SU-DHL-6 (cell line): ENCODE measurements around the gene IL24.

Experiments used
- H2AFZ ChIP-seq: fragments of 200-600 bp; sonication (generic); 2 replicates; pipeline ENCODE4 v1.6.1; 2014; ENCODE audit warnings: low read depth, mild to moderate bottlenecking, moderate library complexity, mixed read lengths, antibody characterized with exemption, low read length; ENCODE audit not compliant: severe bottlenecking
- H3F3A ChIP-seq: fragments of 200-600 bp; shearing (Covaris generic); 2 replicates; pipeline ENCODE4 v1.6.0; 2016; ENCODE audit warnings: antibody characterized with exemption, mild to moderate bottlenecking; ENCODE audit not compliant: insufficient read depth
- H3K27ac ChIP-seq: fragments of 200-600 bp; sonication (generic); 2 replicates; pipeline ENCODE4 v1.5.1; 2016; ENCODE audit warnings: low read depth, mild to moderate bottlenecking, low read length, moderate library complexity, mixed read lengths
- H3K27me3 ChIP-seq: fragments of 200-600 bp; sonication (generic), shearing (Covaris generic); 2 replicates; pipeline ENCODE4 v1.6.0; 2014; ENCODE audit warnings: mild to moderate bottlenecking, low read length
- H3K36me3 ChIP-seq: fragments of 200-600 bp; sonication (generic); 2 replicates; pipeline ENCODE4 v1.6.1; 2014; ENCODE audit warnings: mild to moderate bottlenecking, low read length, mixed read lengths
- H3K4me2 ChIP-seq: fragments of 300-600, 200-600 bp; shearing (Covaris generic), sonication (generic); 2 replicates; pipeline ENCODE4 v1.6.0; 2014; ENCODE audit warnings: low read length, low read depth, mild to moderate bottlenecking; ENCODE audit not compliant: poor library complexity, severe bottlenecking
- H3K4me3 ChIP-seq: fragments of 200-600 bp; sonication (generic); 2 replicates; pipeline ENCODE4 v1.5.1; 2014; ENCODE audit warnings: antibody characterized with exemption, low read length, mild to moderate bottlenecking, mixed read lengths; ENCODE audit not compliant: insufficient read depth, poor library complexity, severe bottlenecking
- H3K79me2 ChIP-seq: fragments of 200-600 bp; sonication (generic); 2 replicates; pipeline ENCODE4 v1.6.1; 2014; ENCODE audit warnings: mild to moderate bottlenecking, low read length, moderate library complexity; ENCODE audit not compliant: insufficient read depth
- H3K9ac ChIP-seq: fragments of 200-600 bp; sonication (generic); 2 replicates; pipeline ENCODE4 v1.7.0; 2014; ENCODE audit warnings: mild to moderate bottlenecking, low read length
- H3K9me2 ChIP-seq: fragments of 200-600 bp; sonication (generic); replicated peaks from 2 replicates; pipeline ENCODE4 v1.6.1; 2014; ENCODE audit warnings: low read length; ENCODE audit not compliant: insufficient read depth
- H3K9me3 ChIP-seq: fragments of 200-600 bp; sonication (generic); 2 replicates; pipeline ENCODE4 v1.6.1; 2014; ENCODE audit warnings: low read length, mixed read lengths; ENCODE audit not compliant: insufficient read depth
- H4K20me1 ChIP-seq: fragments of 200-600 bp; sonication (generic); 2 replicates; pipeline ENCODE4 v1.6.1; 2014; ENCODE audit warnings: low read depth, mild to moderate bottlenecking, antibody characterized with exemption, low read length, moderate library complexity, mixed read lengths
- EZH2phosphoT487 ChIP-seq: fragments of 200-600 bp; sonication (generic), shearing (Covaris generic); conservative IDR thresholded peaks from 2 replicates; pipeline ENCODE4 v1.6.1; 2018; ENCODE audit warnings: mild to moderate bottlenecking, antibody characterized with exemption, low read length, moderate library complexity, mixed read lengths
- TF ChIP-seq, protein P1 (sequence below): fragments of 200-600 bp; sonication (generic); IDR thresholded peaks from one replicate; pipeline ENCODE4 v1.5.1; 2017; ENCODE audit warnings: antibody characterized with exemption, mild to moderate bottlenecking, low read length, moderate library complexity; ENCODE audit not compliant: insufficient read depth, poor library complexity, severe bottlenecking

IL24 gene

DNA sequence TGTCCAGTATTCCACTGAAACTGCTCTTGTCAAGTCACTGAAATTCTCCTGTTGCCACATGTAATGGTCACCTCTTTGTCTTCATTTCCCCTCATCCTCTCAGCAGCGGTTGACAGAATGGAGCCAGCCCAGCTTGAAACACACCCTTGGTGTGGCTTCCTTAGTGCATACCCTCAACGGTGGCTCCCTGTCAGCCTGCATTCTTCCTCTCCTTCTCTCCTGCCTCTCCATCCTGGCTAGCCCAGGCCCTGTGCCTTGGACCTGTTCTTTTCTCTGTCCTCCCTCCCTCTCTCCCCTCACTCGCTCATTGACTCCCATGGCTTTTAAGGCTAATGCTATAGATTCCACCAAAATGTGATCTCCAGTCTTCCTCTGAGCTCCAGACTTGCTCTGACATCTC lies 20.8 kb downstream of the IL24 start:
- H2AFZ ChIP-seq = no peak overlapping the region
- no peaks in the 10 kb centered on the region for H4K20me1 ChIP-seq
- H3K9me2 ChIP-seq = no peaks in the 10 kb centered on the region
- no peaks in the 10 kb centered on the region for H3F3A ChIP-seq
- no peak for TF ChIP-seq EZH2phosphoT487
- no peak overlapping the region for H3K4me3 ChIP-seq
- no peaks in the 10 kb centered on the region for H3K9me3 ChIP-seq
- H3K27me3 ChIP-seq = no peaks in the 10 kb centered on the region
- H3K27ac ChIP-seq = no peak overlapping the region
- H3K36me3 ChIP-seq = no peaks in the 10 kb centered on the region
- no peaks in the 10 kb centered on the region for H3K79me2 ChIP-seq
- no peak overlapping the region for H3K9ac ChIP-seq
- H3K4me2 ChIP-seq = no peak overlapping the region

DNA sequence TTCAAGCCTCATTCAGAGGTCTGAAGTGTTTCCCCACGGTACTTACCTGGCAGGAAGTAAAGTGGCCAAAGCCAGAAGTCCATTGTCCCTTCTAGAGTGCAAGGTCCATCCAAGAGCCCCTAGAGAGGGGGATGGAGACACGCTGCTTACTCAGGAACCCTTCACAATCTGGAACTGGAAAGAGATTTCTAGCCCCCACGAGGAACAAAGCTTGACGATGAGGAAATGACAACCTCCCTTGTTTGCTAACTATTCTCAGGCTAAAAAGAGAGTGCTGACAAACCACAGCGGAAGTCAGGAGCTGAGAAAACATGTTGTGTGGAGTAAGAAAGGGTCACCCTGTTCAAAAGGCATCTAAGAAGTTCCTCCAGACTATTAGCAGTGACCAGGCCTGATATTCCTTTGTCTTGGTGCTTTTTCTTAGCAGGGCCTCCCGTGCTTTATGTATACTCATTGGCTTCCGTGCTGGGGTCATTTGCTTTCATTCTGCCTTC lies 24.6 kb downstream of the IL24 start, which contains the start of gene FCMR:
FCMR (minus strand) TSS at position 170 of the 494 bp plus-strand sequence; CDS start at position 83, 87 bp downstream.
- no peaks in the 10 kb centered on the region for H3K36me3 ChIP-seq
- H3K9ac ChIP-seq = peak within 1 kb of the TSS; percentile 11; the same call in 1 of the 2 replicates
- peaks cover 6% of the 10 kb centered on the region; the same call in 1 of the 2 replicates for H3F3A ChIP-seq
- no peaks in the 10 kb centered on the region for H4K20me1 ChIP-seq
- peak within 1 kb of the TSS; percentile 57 for H3K27ac ChIP-seq
- H3K9me2 ChIP-seq = no peaks in the 10 kb centered on the region
- peak within 1 kb of the TSS; percentile 20 for H3K4me3 ChIP-seq
- no peaks in the 10 kb centered on the region for H3K79me2 ChIP-seq
- no peak within 1 kb of the TSS for H2AFZ ChIP-seq
- no peaks in the 10 kb centered on the region for H3K27me3 ChIP-seq
- peak within 1 kb of the TSS; percentile 50 for H3K4me2 ChIP-seq
- no peaks in the 10 kb centered on the region for H3K9me3 ChIP-seq
- TF ChIP-seq, protein P1, sequence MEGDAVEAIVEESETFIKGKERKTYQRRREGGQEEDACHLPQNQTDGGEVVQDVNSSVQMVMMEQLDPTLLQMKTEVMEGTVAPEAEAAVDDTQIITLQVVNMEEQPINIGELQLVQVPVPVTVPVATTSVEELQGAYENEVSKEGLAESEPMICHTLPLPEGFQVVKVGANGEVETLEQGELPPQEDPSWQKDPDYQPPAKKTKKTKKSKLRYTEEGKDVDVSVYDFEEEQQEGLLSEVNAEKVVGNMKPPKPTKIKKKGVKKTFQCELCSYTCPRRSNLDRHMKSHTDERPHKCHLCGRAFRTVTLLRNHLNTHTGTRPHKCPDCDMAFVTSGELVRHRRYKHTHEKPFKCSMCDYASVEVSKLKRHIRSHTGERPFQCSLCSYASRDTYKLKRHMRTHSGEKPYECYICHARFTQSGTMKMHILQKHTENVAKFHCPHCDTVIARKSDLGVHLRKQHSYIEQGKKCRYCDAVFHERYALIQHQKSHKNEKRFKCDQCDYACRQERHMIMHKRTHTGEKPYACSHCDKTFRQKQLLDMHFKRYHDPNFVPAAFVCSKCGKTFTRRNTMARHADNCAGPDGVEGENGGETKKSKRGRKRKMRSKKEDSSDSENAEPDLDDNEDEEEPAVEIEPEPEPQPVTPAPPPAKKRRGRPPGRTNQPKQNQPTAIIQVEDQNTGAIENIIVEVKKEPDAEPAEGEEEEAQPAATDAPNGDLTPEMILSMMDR = no peak
- TF ChIP-seq EZH2phosphoT487 = no peak

GRCh38 chr1:206922524-206922923 lies 25.3 kb downstream of the IL24 start:
- H3K9me2 ChIP-seq = no peaks in the 10 kb centered on the region
- peak overlapping the region; percentile 57; the same call in 1 of the 2 replicates for H3K27ac ChIP-seq
- no peaks in the 10 kb centered on the region for H3K36me3 ChIP-seq
- H4K20me1 ChIP-seq = no peaks in the 10 kb centered on the region
- no peaks in the 10 kb centered on the region for H3K79me2 ChIP-seq
- TF ChIP-seq EZH2phosphoT487 = no peak
- TF ChIP-seq, protein P1 = no peak
- H3K4me3 ChIP-seq = no peak overlapping the region
- no peaks in the 10 kb centered on the region for H3K9me3 ChIP-seq
- H2AFZ ChIP-seq = no peak overlapping the region
- peak overlapping the region; percentile 50 for H3K4me2 ChIP-seq
- H3K27me3 ChIP-seq = no peaks in the 10 kb centered on the region
- H3K9ac ChIP-seq = no peak overlapping the region
- peaks cover 6% of the 10 kb centered on the region; the same call in 1 of the 2 replicates for H3F3A ChIP-seq
